HCT116 (cell line): ENCODE measurements around the gene TMEM179. TPM values are rescaled to one million over a fixed set of nuclear protein-coding genes. Genes with fewer than 3 reads are reported as not detected.
A peak's percentile ranks its signal among the peaks of the same experiment; 100 is the strongest.

Experiments used
- ATAC-seq: fragments of 200-7000 bp; cut with Tn5 transposase; 2 replicates; pipeline ENCODE4 v1.9.1; 2020; ENCODE audit warnings: mild to moderate bottlenecking, moderate library complexity
- BruUV-seq: library from RNA; stranded (reverse); fragments of 400-500 nt; replicated peaks from 2 replicates; lab custom pipeline; 2021; lab: Mats Ljungman, UMichigan
- CTCF ChIA-PET: fragments of 300-600 bp; sonication (Branson Sonifier 250); formaldehyde crosslinking; loops from one replicate; lab custom pipeline; 2021; ENCODE audit warnings: antibody characterized with exemption; lab: Charles Lee
- POLR2A ChIA-PET: fragments of 300-600, 350-600 bp; sonication (Branson Sonifier 250); formaldehyde crosslinking; loops from one replicate; lab custom pipeline; 2021; ENCODE audit warnings: antibody characterized with exemption; lab: Charles Lee
- RAD21 ChIA-PET, 2 experiments: fragments of 300-600 bp; sonication (Branson Sonifier 250); formaldehyde crosslinking; loops; one replicate each; lab custom pipeline; 2023; ENCODE audit warnings: low total read pairs in 2 of 2; ENCODE audit not compliant: uncharacterized antibody in 2 of 2, unreplicated experiment in 2 of 2, low non-redundant PET in 1 of 2; lab: Charles Lee
- DNase-seq: peaks from one replicate; pipeline ENCODE4 v3.0.0-alpha.2; 2010; ENCODE audit warnings: low read depth, low spot score
- H2AFZ ChIP-seq: fragments of 200-600 bp; shearing (Covaris generic), sonication (generic); 2 replicates; pipeline ENCODE4 v1.6.1; 2017; ENCODE audit warnings: low read depth, mixed run types, mixed read lengths, antibody characterized with exemption, low read length; ENCODE audit not compliant: poor library complexity, severe bottlenecking
- H3K27ac ChIP-seq: 2 replicates; pipeline ENCODE4 v1.5.1; 2012; ENCODE audit warnings: low read depth, low read length
- H3K27me3 ChIP-seq: fragments of 200-600 bp; sonication (generic); 2 replicates; pipeline ENCODE4 v1.6.1; 2016; ENCODE audit warnings: mixed run types, low read length, mixed read lengths; ENCODE audit not compliant: insufficient read depth
- H3K36me3 ChIP-seq, 2 experiments: fragments of 200-500 bp in 1 of 2; fragments of 200-600 bp in 1 of 2; sonication (Bioruptor generic) in 1 of 2; sonication (generic) in 1 of 2; 2 replicates each; pipeline versions ENCODE4 v1.5.1 to v1.6.1; 2014 to 2016; ENCODE audit warnings: low read length in 2 of 2, inconsistent platforms in 1 of 2, mixed read lengths in 1 of 2, mixed run types in 1 of 2; ENCODE audit not compliant: insufficient read depth in 2 of 2, control insufficient read depth in 1 of 2
- H3K4me1 ChIP-seq, 2 experiments: fragments of 200-600 bp in 1 of 2; sonication (generic) in 1 of 2; 2 replicates each; pipeline versions ENCODE4 v1.5.1 to v1.6.1; 2012 to 2017; ENCODE audit warnings: low read length in 2 of 2, inconsistent platforms in 1 of 2, mild to moderate bottlenecking in 1 of 2, mixed read lengths in 1 of 2, mixed run types in 1 of 2, moderate library complexity in 1 of 2; ENCODE audit not compliant: insufficient read depth in 2 of 2, control insufficient read depth in 1 of 2
- H3K4me2 ChIP-seq: fragments of 200-600 bp; sonication (generic); 2 replicates; pipeline ENCODE4 v1.6.1; 2017; ENCODE audit warnings: mixed run types, low read length, mixed read lengths
- H3K4me3 ChIP-seq, 2 experiments: fragments of 200-600 bp in 1 of 2; sonication (generic) in 1 of 2; replicated peaks in 1 of 2; 2 replicates each; pipeline ENCODE4 v1.5.1; 2011 to 2016; ENCODE audit warnings: low read length in 2 of 2, control low read depth in 1 of 2, low read depth in 1 of 2, mild to moderate bottlenecking in 1 of 2, mixed read lengths in 1 of 2, mixed run types in 1 of 2
- H3K79me2 ChIP-seq: fragments of 200-600 bp; sonication (generic); 2 replicates; pipeline ENCODE4 v1.6.1; 2017; ENCODE audit warnings: mild to moderate bottlenecking, mixed run types, low read length, moderate library complexity, mixed read lengths; ENCODE audit not compliant: insufficient read depth
- H3K9ac ChIP-seq: fragments of 200-600 bp; sonication (generic); 2 replicates; pipeline ENCODE4 v1.6.1; 2016; ENCODE audit warnings: low read length, mixed read lengths
- H3K9me2 ChIP-seq: fragments of 200-600 bp; sonication (generic), shearing (Covaris generic); 2 replicates; pipeline ENCODE4 v1.6.1; 2017; ENCODE audit warnings: mixed run types, mild to moderate bottlenecking, moderate library complexity; ENCODE audit not compliant: insufficient read depth
- H3K9me3 ChIP-seq, 2 experiments: fragments of 200-500 bp in 1 of 2; fragments of 200-600 bp in 1 of 2; sonication (Bioruptor generic) in 1 of 2; sonication (generic) in 1 of 2; 2 replicates each; pipeline ENCODE4 v1.6.1; 2014 to 2017; ENCODE audit warnings: low read length in 2 of 2, mixed read lengths in 2 of 2, inconsistent platforms in 1 of 2, low read depth in 1 of 2, mild to moderate bottlenecking in 1 of 2, mixed run types in 1 of 2, moderate library complexity in 1 of 2; ENCODE audit not compliant: control insufficient read depth in 1 of 2, insufficient read depth in 1 of 2
- H4K20me1 ChIP-seq: fragments of 200-600 bp; sonication (generic), shearing (Covaris generic); 2 replicates; pipeline ENCODE4 v1.6.1; 2017; ENCODE audit warnings: mixed run types, mild to moderate bottlenecking, moderate library complexity; ENCODE audit not compliant: insufficient read depth
- RAD21 ChIP-seq: IDR thresholded peaks from 2 replicates; pipeline ENCODE4 v1.6.1; 2012; ENCODE audit warnings: low read depth, mild to moderate bottlenecking
- intact Hi-C: fragments of 100-400 bp; cut with micrococcal nuclease; formaldehyde crosslinking; loops from 2 replicates; pipeline ENCODE4 v1.10.0; 2022
- total RNA-seq: library from RNA; stranded (reverse); gene quantifications from one replicate; pipeline ENCODE4 v1.2.1, GENCODE V29; 2021; ENCODE audit not compliant: unreplicated experiment
- TF ChIP-seq, protein P1 (sequence below), 3 experiments: fragments of 200-600 bp in 1 of 3; sonication (generic) in 1 of 3; IDR thresholded peaks in 2 of 3; conservative IDR thresholded peaks in 1 of 3; 2 replicates each; pipeline ENCODE4 v1.5.1; 2012 to 2017; ENCODE audit warnings: low read depth in 2 of 3, low read length in 2 of 3, antibody characterized with exemption in 1 of 3, borderline replicate concordance in 1 of 3, control low read depth in 1 of 3, mild to moderate bottlenecking in 1 of 3, mixed read lengths in 1 of 3, mixed run types in 1 of 3, moderate library complexity in 1 of 3; ENCODE audit not compliant: insufficient read depth in 1 of 3
- TF ChIP-seq, protein P2 (sequence below): IDR thresholded peaks from 2 replicates; pipeline ENCODE4 v1.6.1; 2011; ENCODE audit warnings: mild to moderate bottlenecking, low read length, moderate library complexity; ENCODE audit not compliant: insufficient replicate concordance; ENCODE audit errors: extremely low read depth

TMEM179 gene
- total RNA-seq, 1 experiment from 2014 or later: not detected

DNA sequence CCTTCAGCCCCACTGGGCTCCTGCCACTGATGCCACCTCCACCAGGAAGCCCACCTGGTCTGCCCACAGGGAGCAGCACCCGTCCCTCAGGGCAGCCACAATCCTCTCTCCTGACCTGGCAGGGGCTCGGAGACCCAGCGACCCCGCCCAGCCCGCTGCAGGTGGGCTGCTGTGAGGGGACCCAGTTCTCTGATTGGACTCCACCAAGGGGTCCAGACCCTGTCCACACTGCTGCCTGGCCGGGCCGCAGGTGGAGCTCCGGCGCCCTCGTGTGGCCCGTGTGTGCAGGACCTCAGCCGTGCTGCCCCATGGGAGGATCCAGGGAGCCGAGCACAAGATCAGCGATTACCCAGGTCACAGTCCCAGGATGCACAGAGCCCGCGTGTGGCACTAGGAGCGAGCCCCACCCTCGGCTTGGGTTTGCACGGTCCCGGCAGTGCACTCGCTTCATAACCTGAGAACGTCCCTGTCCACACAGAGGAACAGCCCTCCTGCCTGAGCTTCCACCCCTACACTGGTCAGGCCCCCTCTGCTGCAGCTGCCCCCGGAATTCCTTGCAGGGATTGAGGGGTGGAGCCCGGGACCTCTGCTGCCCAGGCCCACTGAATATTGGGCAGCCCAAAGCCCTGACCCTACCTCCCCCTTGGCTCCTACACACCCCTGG lies 35.4 kb upstream of the TMEM179 start:
- CTCF ChIA-PET: interaction anchor here (0.6 to 1.7 kb wide), 5 partner anchors 26 to 562 kb away, joined by 3 to 7 read pairs (median 6); no protein-coding TSS in a partner anchor
- RAD21 ChIA-PET: no interaction called here
- no peaks in the 10 kb centered on the region for H3K9me2 ChIP-seq
- peak overlapping the region; percentile 72 for H3K4me2 ChIP-seq
- 0 out of 4 replicates have a peak overlapping the region, but pooled peaks of 1 of the 2 experiments have one; percentile 5 for H3K4me3 ChIP-seq
- POLR2A ChIA-PET: no interaction called here
- H3K9ac ChIP-seq: peak overlapping the region; percentile 35
- no peak overlapping the region; the same call in 1 of the 2 replicates for H3K27ac ChIP-seq
- DNase-seq: peak; percentile 27
- H4K20me1 ChIP-seq: no peaks in the 10 kb centered on the region
- intact Hi-C loops: loop anchor here (1.0 kb wide), 3 partner anchors 76 to 562 kb away; no protein-coding TSS in a partner anchor
- H3K79me2 ChIP-seq: no peaks in the 10 kb centered on the region
- peak; percentile 99 for ATAC-seq
- TF ChIP-seq, protein P1, sequence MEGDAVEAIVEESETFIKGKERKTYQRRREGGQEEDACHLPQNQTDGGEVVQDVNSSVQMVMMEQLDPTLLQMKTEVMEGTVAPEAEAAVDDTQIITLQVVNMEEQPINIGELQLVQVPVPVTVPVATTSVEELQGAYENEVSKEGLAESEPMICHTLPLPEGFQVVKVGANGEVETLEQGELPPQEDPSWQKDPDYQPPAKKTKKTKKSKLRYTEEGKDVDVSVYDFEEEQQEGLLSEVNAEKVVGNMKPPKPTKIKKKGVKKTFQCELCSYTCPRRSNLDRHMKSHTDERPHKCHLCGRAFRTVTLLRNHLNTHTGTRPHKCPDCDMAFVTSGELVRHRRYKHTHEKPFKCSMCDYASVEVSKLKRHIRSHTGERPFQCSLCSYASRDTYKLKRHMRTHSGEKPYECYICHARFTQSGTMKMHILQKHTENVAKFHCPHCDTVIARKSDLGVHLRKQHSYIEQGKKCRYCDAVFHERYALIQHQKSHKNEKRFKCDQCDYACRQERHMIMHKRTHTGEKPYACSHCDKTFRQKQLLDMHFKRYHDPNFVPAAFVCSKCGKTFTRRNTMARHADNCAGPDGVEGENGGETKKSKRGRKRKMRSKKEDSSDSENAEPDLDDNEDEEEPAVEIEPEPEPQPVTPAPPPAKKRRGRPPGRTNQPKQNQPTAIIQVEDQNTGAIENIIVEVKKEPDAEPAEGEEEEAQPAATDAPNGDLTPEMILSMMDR (IDR thresholded peaks at IDR 0.05 in 2 of 3, conservative IDR thresholded peaks at IDR 0.05 in 1 of 3; ENCODE audit: borderline replicate concordance in 1 of 3, insufficient read depth in 1 of 3, low read depth in 2 of 3, low read length in 2 of 3): peak; percentile 89 to 98 (median 96)
- TF ChIP-seq RAD21: peak; percentile 98
- TF ChIP-seq, protein P2, sequence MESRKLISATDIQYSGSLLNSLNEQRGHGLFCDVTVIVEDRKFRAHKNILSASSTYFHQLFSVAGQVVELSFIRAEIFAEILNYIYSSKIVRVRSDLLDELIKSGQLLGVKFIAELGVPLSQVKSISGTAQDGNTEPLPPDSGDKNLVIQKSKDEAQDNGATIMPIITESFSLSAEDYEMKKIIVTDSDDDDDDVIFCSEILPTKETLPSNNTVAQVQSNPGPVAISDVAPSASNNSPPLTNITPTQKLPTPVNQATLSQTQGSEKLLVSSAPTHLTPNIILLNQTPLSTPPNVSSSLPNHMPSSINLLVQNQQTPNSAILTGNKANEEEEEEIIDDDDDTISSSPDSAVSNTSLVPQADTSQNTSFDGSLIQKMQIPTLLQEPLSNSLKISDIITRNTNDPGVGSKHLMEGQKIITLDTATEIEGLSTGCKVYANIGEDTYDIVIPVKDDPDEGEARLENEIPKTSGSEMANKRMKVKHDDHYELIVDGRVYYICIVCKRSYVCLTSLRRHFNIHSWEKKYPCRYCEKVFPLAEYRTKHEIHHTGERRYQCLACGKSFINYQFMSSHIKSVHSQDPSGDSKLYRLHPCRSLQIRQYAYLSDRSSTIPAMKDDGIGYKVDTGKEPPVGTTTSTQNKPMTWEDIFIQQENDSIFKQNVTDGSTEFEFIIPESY: no peak
- TF ChIP-seq, all 23 proteins: peak for 2
- H3K27me3 ChIP-seq: peaks cover 5% of the 10 kb centered on the region; the same call in 1 of the 2 replicates
- H3K9me3 ChIP-seq: peaks cover 0 to 1% of the 10 kb centered on the region in 2 experiments; a peak in 1 of 4 replicates
- no peaks in the 10 kb centered on the region for H3K36me3 ChIP-seq
- no TSS peak for BruUV-seq
- H2AFZ ChIP-seq: peak overlapping the region; percentile 54
- H3K4me1 ChIP-seq: peaks cover 4 to 6% of the 10 kb centered on the region in 2 experiments
